Central memory CD4-positive, alpha-beta T cell (primary cell): Measurements from ENCODE around the gene FRAS1.
"Not testable (repeated sequence)": the region's sequence is repeated elsewhere in the genome, so short reads cannot be mapped to it uniquely, and the experiment has no call there.

Experiments used
- DNase-seq: peaks from one replicate; pipeline ENCODE4 v3.0.0; 2022
- total RNA-seq, 3 experiments: gene quantifications; one replicate each; lab custom pipeline; 2026; lab: John Stamatoyannopoulos, UW

Gene FRAS1
- total RNA-seq: 0 reads per million in 3 experiments

DNA sequence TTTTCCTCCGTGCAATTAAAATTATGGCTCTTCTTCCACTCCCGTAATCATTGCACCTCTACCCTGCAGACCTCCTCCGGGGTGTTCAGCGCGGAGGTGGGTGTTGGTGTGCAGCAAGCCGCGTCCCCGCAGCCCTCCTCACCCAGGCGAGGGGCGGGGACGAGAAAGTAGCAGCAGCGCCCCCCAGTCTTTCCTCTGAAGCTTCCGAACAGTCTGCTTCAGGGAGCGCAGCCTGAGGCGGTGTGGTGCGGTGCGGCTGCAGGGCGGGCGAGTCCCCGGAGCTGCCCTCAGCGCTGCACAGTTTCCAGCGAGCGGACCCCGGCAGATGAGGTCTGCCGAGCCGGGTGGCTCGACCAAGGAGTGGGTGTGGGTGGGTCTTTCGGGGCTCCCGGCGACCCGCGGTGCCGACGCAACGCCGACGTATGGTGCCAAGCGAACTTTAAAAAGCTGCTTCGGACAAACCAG is at the start of gene FRAS1:
FRAS1 (plus strand) TSS at position 189 of the 465 bp plus-strand sequence. CDS start 687 bp downstream, outside the sequence.
- no peak for DNase-seq

DNA sequence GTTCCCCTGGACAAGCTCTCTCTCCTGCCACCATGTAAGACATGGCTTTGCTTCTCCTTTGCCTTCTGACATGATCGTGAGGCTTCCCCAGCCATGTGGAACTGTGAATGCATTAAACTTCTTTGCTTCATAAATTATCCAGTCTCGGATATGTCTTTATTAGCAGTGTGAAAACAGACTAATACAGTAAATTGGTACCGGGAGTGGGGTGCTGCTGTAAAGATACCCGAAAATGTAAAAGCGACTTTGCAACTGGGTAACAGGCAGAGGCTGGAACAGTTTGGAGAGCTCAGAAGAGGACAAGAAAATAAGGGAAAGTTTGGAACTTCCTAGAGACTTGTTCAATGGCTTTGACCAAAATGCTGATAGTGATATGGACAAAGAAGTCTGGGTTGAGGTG is 46.1 kb upstream of the FRAS1 start:
- not testable (repeated sequence) for DNase-seq

DNA sequence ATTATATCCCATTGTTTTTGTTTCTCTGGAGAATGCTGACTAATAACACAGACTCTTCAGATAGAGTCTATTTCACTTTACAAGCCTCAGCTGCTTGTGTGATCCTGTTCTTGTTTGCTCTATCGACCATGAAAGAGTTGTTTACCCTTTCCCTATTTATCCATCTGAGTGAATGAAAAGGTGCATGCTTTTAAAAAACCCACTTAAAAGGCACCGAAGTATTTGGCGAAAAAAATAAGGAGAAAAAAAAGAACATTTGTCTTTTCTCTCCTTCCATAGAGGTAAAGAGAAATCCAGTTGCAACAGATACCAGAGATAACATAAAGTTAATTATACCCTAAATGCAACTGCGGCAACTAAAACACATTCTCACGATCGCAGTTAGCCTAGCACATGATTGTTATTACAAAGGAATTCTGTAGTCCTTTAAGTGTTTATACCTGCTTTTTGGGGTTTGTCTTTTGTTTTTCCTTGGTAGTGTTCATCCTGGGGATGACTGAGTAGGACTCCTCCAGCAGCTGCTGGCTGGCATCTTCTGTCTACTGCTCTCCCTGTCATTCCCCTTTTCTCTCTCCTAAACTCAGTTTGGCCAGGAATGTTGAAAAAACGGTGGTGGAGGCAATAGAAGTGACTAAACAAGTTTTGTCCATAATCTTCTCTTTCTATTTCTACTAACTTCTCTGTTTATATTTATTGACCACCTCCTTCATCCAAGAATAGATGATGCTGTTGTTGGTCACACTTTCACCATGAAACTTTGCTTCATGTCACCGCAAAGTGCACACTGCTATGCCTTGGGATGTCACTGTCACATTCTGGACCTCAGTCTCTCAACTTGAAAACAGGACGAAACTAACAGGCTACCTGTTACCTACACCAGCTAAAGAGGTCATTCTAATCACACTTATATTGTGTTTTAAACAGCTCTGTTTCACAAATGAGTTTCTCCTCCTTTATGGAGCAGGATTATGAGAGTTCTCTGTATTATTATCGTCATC is 41.9 kb upstream of the FRAS1 start:
- DNase-seq: no peak

DNA sequence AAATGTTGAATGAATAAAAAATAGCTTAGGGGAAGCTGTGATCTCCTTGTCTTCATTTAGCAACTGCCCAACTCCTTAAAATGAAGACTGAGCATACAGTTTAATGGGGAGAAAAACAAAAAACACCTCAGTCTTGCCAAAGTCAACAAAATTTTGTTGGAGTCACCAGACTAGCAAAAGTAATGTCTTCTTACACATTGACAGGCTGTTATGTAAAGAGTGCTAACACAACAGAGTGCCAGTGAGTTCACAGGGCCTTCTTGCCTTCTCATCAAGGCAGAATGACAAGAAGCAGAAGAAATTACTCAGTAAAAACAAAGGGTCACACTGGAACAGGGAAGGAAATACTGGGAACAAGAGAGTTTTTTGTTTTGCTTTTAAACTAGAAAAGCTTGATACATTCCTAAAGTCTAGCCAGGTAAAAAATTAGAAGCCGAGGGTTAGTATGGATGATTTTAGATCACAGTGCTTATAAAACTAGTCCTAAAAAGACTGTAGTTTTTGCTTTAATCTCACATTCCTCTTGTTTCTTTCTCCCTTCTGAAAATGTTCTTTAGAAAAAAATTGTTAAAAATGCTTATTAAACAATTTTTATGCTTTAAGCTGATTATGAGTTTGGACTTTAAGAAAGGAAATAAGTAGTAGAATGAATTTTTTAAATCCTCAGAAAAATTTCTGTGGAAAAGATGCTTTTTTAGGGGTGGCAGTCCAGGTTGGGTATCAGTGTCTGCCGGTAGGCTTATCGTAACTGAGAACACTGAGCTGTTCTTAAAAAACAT is 38.7 kb upstream of the FRAS1 start:
- no peak for DNase-seq

GRCh38 chr4:78019414-78019813 is 37.7 kb upstream of the FRAS1 start:
- DNase-seq: no peak

GRCh38 chr4:78020677-78021076 is 36.4 kb upstream of the FRAS1 start:
- no peak for DNase-seq

- DNase-seq: no peak
These were observed 34.6 kb upstream of the FRAS1 start for GRCh38 chr4:78022517-78022916.

DNA sequence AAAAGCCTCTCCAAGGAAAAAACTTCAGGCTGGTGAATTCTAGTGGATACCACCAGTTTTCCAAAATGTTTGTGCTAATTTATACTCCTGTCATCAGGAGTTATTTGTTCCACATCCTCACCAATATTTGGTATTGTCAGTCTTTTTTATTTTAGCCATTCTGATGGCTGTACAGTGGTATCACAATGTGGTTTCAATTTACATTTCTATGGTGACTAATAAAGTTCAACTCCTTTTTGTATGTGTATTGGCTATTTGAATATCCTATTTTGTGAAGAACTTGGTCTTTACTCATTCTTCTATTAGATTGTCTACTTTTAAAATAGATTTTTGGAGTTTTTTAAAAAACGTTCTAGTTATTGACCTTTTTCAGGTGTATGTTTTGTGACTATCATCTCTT is 33.0 kb upstream of the FRAS1 start:
- DNase-seq: no peak

DNA sequence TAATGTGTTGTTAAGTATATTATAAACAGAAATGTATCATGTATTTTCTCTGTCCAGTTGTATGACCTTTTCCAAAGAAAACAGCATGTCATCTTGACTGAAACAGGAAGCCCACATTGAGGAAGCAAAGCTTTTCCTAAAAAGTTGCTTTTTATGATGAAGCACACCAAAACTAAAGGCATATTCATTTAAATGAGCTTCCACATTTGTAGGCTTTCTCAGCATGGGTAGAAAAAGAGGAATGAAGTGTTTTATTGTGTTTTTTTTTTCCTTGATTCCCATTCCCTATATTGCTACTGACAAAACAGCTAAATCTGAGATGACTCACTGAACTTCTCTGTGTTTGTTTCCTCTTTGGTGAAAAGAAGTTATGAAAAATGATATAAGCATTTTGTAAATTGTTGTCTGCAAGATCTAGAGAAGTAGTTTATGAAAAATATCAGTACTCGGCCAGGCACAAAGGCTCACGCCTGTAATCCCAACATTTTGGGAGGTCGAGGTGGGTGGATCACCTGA is 32.5 kb upstream of the FRAS1 start:
- no peak for DNase-seq

DNA sequence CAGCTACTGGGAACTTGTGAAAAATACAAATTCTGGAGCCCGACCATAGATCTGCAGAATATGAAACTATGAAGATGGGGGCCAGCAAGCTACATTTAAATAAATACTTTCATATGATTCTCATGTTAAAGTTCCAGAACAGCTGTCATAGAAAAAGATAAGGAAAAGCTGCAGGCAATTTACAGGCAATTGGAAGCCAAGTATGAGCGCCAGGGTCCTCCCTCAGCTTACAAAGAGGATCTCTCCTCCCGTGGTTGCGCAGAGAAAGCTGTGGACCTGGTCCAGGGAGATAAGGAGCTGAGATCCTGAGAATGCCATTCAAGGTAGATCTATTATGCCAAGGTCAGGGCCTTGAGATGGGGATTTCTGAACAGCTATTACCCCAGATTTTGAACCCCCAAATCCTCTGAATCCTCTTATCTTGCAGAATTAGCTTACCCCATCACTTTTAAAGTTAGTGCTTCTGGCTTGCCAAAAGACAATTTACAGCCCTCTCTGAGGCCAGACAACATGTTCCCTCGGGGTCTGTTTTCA is 25.6 kb upstream of the FRAS1 start:
- DNase-seq: no peak

- DNase-seq: no peak
These were observed 24.7 kb upstream of the FRAS1 start for GRCh38 chr4:78032446-78032845.

GRCh38 chr4:78032929-78033328 is 24.2 kb upstream of the FRAS1 start:
- DNase-seq: no peak

DNA sequence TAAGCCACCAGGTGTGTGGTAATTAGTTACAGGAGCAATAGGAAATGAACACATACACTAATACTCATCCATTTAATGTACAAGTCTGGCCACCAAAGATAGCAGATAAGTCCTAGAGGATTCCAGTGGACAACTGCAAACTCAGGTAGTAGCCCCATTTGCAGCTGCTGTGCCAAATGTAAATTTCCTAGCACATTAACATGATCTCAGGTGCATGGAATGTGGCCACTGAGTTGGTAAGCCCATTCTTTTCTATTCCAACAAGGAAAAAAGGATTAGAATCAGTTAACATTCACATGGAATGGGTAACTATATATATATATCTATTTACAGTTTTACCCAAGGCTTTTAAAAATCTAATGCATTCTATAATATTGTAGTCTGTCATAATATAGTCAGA is 23.3 kb upstream of the FRAS1 start:
- no peak for DNase-seq

DNA sequence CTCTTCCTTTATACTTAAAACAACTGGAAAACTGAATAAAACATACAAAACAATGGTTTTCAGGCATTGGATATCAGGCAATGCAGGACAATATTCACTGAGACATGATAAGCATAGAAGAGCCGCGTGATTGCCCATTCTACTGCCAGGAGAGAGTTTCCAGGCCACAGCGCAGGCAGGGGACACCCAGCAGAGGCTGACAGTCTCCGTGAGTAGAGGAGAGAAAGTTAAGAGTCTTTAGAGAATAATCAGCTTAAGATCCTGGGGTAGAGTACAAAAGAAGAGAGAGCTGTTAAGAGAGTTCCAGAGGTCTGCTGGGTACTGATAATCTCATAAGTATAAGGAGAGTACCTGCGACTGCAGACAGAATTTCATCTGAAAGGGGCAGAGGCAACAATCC is 18.4 kb upstream of the FRAS1 start:
- DNase-seq: no peak

DNA sequence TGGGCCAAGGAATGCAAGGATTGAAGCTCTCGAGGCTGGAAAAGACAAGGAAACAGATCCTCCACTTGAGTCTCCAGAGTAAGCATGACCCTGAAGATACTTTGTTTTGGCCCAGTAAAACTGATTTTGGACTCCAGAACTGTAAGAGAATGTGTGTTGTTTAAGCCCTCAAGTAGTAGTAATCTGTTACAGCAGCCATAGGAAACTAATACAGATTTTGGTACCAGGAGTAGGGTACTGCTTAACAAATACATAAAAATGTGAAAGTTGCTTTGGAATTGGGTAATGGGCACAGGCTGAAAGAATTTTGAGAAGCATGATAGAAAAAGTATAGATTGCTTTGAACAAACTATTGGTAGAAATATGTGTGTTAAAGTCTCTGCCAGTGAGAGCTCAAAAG is 17.4 kb upstream of the FRAS1 start:
- DNase-seq: no peak

DNA sequence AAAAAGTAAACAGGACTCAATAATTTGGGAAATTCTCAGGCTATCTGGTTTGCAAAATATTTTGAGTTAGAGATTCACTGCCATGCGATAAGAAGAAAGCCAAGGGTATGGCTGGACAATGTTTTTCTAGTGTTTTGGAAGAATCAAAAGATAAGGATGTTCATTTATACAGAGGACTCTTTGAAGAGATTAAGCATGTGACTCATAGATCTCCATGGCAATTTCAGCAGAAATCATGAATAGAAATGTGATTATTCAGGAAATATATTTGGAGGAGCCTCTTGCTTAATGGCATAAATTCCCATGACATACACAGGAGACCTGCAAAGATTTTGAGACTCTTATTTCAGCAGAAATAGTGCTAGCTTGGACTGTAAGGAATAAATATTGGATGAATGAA is 16.7 kb upstream of the FRAS1 start:
- DNase-seq: no peak

- no peak for DNase-seq
These were observed 9.8 kb upstream of the FRAS1 start for GRCh38 chr4:78047366-78047765.

GRCh38 chr4:78056265-78057129 is 626 bp upstream of the FRAS1 start:
- DNase-seq: no peak

GRCh38 chr4:78057600-78058550 is 752 bp downstream of the FRAS1 start:
- no peak for DNase-seq

DNA sequence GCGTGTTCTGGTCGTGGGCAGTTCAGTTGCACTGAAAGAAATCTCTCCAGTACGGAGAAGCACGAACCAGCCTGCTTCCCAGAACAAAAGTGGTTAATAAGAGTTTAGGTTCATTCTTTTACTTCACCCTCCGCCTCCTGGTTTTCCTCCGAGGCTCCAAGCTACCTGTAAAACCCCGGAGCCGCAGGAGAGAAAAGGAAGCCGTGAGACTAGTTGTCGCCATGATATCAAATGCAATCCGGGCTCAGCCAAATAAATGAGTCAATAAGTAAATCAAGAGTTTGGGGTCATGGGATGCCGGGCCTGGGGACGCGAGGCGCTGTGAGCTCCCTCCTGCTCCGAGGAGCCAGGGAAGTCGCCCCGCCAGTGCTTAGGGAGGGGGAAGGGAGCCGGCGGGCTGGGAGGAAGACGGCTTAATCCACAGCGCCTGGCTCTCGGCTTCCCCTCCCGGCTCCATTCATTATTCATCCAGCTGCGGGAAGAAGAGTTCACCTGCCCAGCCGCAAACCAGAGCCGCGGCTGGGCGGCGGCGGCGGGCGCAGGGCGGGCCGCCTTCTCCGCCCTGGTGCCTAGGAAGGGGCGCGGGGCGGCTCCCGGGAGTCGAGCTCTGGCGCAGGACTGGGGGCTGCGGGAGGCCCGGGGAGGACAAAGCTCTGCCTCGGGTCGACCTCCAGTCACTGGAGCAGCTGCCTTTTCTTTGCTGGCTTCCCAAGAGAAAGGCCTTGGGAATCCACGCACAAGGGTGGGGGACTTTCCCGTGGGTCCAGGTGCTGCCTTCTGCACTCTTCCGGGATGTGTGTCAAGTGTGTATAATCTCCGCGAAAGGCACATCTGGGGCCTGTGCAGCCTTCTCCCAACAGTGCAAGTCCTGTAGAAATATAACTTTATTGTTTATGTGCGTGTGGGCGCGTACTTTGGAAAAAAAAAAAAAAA is 1.7 kb downstream of the FRAS1 start:
- no peak for DNase-seq
